Mucosa of descending colon (tissue), 3 donors: ENCODE results near the gene GNAL. TPM values are rescaled to one million over a fixed set of nuclear protein-coding genes. Genes with fewer than 3 reads are reported as not detected.

Experiments
- ATAC-seq: fragments of 200-7000 bp; cut with Tn5 transposase; one replicate; pipeline ENCODE4 v1.9.1; 2020; ENCODE audit warnings: mild to moderate bottlenecking, moderate library complexity
- DNase-seq, 3 donors: peaks; one replicate each; pipeline ENCODE4 v3.0.0-alpha.2; 2020
- H3K36me3 ChIP-seq: fragments of 200-600 bp; one replicate; pipeline ENCODE4 v1.8.0; 2021; ENCODE audit warnings: low read depth, mild to moderate bottlenecking
- H3K4me1 ChIP-seq: fragments of 200-600 bp; one replicate; pipeline ENCODE4 v1.8.0; 2021; ENCODE audit warnings: low read depth, mild to moderate bottlenecking
- H3K4me3 ChIP-seq: fragments of 200-600 bp; one replicate; pipeline ENCODE4 v1.8.0; 2021; ENCODE audit warnings: mild to moderate bottlenecking
- H3K9me3 ChIP-seq: fragments of 200-600 bp; one replicate; pipeline ENCODE4 v1.8.0; 2021; ENCODE audit warnings: mild to moderate bottlenecking
- CTCF ChIP-seq: fragments of 200-600 bp; IDR thresholded peaks from one replicate; pipeline ENCODE4 v1.8.0; 2022; ENCODE audit warnings: antibody characterized with exemption, mild to moderate bottlenecking
- intact Hi-C, 2 donors: fragments of 100-400 bp; cut with DNase I in 1 of 2; cut with micrococcal nuclease in 1 of 2; formaldehyde crosslinking; loops; one replicate each; pipeline versions ENCODE4 v1.11.0 to v1.11.1; 2022; cut with DNase I, micrococcal nuclease
- total RNA-seq, 3 donors: library from RNA; stranded (reverse); fragmentation: NEBNext Ultra II Directional in 2 of 3; extraction: Animal tissue kit (Norgen Biotek cat#: 25700) in 2 of 3; gene quantifications; one replicate each; pipeline versions ENCODE4 v1.2.1 to v1.2.4, GENCODE V29; 2021 to 2023
- donor health status: DM: no; HTN: no; CAD: no; lungs with moderate emphysema.
- donor health status: DM: no; HTN: no; CAD: no.
- donor health status: DM: no; HTN: yes; CAD: no.

The GNAL gene
- total RNA-seq, 3 donors from 2014 or later = 4.7 to 20.7 (median 5.3) TPM

GRCh38 chr18:11739893-11740292 is 50.8 kb downstream of the GNAL start:
- Histone ChIP-seq H3K4me3 (no peak overlapping the region), H3K9me3 (no peaks in the 10 kb centered on the region), H3K36me3 (no peaks in the 10 kb centered on the region), H3K4me1 (no peaks in the 10 kb centered on the region)
- no peak for ATAC-seq
- intact Hi-C loops = no loop called here
- DNase-seq = no peak
- no peak for TF ChIP-seq CTCF

GRCh38 chr18:11740461-11740860 is 51.4 kb downstream of the GNAL start:
- no peak overlapping the region for H3K4me3 ChIP-seq

GRCh38 chr18:11741505-11742145 is 52.6 kb downstream of the GNAL start:
- Histone ChIP-seq H3K4me3 (no peak overlapping the region), H3K9me3 (no peaks in the 10 kb centered on the region), H3K4me1 (no peaks in the 10 kb centered on the region), H3K36me3 (no peaks in the 10 kb centered on the region)
- ATAC-seq (no peak), DNase-seq (no peak)
- intact Hi-C loops = no loop called here
- peak; percentile 36 for TF ChIP-seq CTCF

More at GRCh38 chr18:11740461-11740860, 51.4 kb downstream of the GNAL start:
- Histone ChIP-seq H3K36me3 (no peaks in the 10 kb centered on the region), H3K4me1 (no peaks in the 10 kb centered on the region), H3K9me3 (no peaks in the 10 kb centered on the region)
- intact Hi-C loops = no loop called here
- ATAC-seq = no peak
- TF ChIP-seq CTCF = no peak
- no peak for DNase-seq

- Histone ChIP-seq H3K36me3 (no peaks in the 10 kb centered on the region), H3K4me3 (no peak overlapping the region), H3K4me1 (no peaks in the 10 kb centered on the region), H3K9me3 (no peaks in the 10 kb centered on the region)
- ATAC-seq = no peak
- intact Hi-C loops = no loop called here
- no peak for DNase-seq
- no peak for TF ChIP-seq CTCF
Observed at GRCh38 chr18:11745521-11745920, 56.5 kb downstream of the GNAL start.

GRCh38 chr18:11747286-11747685 is 58.2 kb downstream of the GNAL start:
- Histone ChIP-seq H3K9me3 (no peaks in the 10 kb centered on the region), H3K36me3 (no peaks in the 10 kb centered on the region), H3K4me1 (peaks cover 3% of the 10 kb centered on the region), H3K4me3 (no peak overlapping the region)
- no peak for DNase-seq
- intact Hi-C loops = no loop called here
- no peak for ATAC-seq
- no peak for TF ChIP-seq CTCF

- no peak overlapping the region for H3K4me3 ChIP-seq
- no peak for DNase-seq
- TF ChIP-seq CTCF = no peak
- no peak for ATAC-seq
- no peaks in the 10 kb centered on the region for H3K9me3 ChIP-seq
- H3K4me1 ChIP-seq = peaks cover 3% of the 10 kb centered on the region
- no peaks in the 10 kb centered on the region for H3K36me3 ChIP-seq
- intact Hi-C loops = no loop called here
Observed at GRCh38 chr18:11747731-11748130, 58.7 kb downstream of the GNAL start.
